Measurements from ENCODE around the gene ATP2C2.

GRCh38 chr16:84368308-84368996 is at the start of gene ATP2C2:
- TF ChIP-seq CTCF (IDR thresholded peaks at IDR 0.05) (no peak), POLR2A (IDR thresholded peaks at IDR 0.05) (no peak)
